ENCODE measurements around the gene CACTIN.

Gene CACTIN

DNA sequence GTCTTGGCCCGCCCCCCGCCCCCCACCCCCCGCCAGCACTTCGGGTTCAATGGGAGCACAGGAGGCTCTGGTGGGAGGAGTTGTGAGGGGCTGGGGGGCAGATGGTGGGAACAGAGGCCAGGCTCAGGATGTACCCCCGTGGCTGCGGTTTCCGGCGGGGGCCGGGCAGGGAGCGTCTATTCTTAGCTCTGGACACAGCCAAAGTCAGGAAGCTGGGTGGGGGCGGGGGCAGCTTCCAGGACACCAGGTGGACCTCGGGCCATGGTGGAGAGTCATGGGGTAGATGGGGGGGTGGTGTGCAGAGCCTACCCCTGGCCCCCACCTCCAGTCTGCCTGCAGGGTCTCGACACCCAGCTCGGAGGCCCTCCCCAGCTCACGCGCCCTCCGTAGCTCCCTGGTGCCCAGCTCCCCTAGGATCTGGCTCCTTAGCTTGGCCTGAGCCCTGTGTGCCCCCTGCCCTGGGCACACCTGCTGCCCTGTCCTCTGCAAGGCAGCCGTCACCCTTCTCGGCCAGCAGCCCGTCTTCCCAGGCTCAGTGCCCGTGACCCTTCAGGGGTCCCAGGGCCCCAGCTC is 17.8 kb downstream of the CACTIN start:
- H3K9me3 ChIP-seq (ENCODE audit: severe bottlenecking) = no peaks in the 10 kb centered on the region
- no peaks in the 10 kb centered on the region for H3K27me3 ChIP-seq (ENCODE audit: insufficient read depth, low read depth, severe bottlenecking)
- no peak for DNase-seq
- TF ChIP-seq, protein P1, sequence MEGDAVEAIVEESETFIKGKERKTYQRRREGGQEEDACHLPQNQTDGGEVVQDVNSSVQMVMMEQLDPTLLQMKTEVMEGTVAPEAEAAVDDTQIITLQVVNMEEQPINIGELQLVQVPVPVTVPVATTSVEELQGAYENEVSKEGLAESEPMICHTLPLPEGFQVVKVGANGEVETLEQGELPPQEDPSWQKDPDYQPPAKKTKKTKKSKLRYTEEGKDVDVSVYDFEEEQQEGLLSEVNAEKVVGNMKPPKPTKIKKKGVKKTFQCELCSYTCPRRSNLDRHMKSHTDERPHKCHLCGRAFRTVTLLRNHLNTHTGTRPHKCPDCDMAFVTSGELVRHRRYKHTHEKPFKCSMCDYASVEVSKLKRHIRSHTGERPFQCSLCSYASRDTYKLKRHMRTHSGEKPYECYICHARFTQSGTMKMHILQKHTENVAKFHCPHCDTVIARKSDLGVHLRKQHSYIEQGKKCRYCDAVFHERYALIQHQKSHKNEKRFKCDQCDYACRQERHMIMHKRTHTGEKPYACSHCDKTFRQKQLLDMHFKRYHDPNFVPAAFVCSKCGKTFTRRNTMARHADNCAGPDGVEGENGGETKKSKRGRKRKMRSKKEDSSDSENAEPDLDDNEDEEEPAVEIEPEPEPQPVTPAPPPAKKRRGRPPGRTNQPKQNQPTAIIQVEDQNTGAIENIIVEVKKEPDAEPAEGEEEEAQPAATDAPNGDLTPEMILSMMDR (IDR thresholded peaks at IDR 0.05; ENCODE audit: low read depth, low read length) = no peak
- no peak overlapping the region for H3K27ac ChIP-seq
- peaks cover 20% of the 10 kb centered on the region for H3K36me3 ChIP-seq
- no peak overlapping the region for H3K4me3 ChIP-seq (ENCODE audit: low read depth, low read length)

DNA sequence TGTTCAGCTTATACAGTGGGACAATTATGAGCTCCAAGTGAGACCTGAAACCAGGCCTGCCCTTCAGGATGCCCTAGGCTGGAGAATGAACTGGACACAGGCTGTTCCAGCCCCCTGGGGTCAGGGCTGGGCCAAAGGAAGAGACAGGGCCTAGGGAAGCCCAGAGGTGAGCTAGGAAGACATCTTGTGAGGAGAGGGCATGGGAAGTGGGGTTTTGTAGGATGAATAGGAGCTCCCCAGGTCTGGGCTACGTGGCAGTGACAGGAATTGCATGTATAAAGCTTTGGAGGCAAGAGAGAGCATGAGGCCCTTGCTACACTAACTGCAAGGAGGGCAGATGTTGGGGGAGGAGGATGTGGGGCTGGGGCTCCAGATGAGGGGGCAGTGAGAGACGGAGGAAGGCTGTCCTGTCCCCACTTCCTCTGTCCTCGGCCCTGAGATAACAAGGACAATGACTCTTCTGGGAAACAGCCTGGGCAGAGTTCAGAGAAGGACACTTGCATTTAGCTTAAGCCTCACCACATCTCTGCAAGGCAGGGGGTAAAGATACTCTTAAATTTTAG is 18.4 kb downstream of the CACTIN start:
- DNase-seq = no peak
- TF ChIP-seq, protein P1 (IDR thresholded peaks at IDR 0.05; ENCODE audit: low read depth, low read length) = no peak
- Histone ChIP-seq H3K9me3 (ENCODE audit: severe bottlenecking) (no peaks in the 10 kb centered on the region), H3K27ac (no peak overlapping the region), H3K36me3 (peaks cover 16% of the 10 kb centered on the region), H3K27me3 (ENCODE audit: insufficient read depth, low read depth, severe bottlenecking) (no peaks in the 10 kb centered on the region), H3K4me3 (ENCODE audit: low read depth, low read length) (no peak overlapping the region)

DNA sequence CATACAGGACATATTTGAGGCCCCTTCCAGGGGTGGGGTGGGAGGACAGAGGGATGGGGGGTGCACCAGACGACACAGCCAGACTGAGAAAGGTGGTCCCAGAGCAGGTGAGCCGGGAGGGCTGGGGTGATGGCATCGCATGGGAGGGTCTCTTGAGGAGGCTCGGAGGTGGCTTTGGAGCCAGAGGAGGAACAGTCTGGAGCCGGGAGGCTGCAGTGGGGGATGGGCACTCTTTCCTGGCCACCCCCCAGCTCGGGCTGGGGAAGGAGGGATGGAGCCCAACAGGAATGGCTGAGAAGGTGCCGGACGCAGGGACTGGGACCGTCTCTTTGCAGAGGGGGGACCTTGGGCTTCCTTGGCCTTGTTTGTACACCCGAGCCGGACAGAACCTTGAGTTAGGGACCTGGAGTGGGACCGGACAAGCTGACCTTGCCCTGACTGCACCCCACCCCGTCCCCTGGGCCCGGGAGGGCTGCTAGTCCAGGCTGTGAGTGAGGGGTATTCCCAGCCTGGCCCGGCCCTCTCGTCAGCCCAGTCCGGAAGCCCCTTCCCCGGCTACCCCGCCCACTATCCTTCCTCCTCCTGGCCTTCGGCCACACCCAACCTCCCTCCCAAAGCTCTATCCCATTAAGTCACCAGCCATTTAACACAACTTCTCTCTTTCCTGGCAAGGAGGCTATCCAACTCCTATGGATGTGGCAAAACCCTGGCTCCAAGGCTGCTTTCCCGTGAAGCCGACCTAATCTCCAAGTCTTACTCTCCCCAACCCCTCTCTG is 19.1 kb downstream of the CACTIN start:
- DNase-seq = no peak
- peaks cover 13% of the 10 kb centered on the region for H3K36me3 ChIP-seq
- TF ChIP-seq, protein P1 (IDR thresholded peaks at IDR 0.05; ENCODE audit: low read depth, low read length) = no peak
- peak overlapping the region; percentile 55 for H3K4me3 ChIP-seq (ENCODE audit: low read depth, low read length)
- no peaks in the 10 kb centered on the region for H3K27me3 ChIP-seq (ENCODE audit: insufficient read depth, low read depth, severe bottlenecking)
- no peaks in the 10 kb centered on the region for H3K9me3 ChIP-seq (ENCODE audit: severe bottlenecking)
- peak overlapping the region; percentile 69 for H3K27ac ChIP-seq

DNA sequence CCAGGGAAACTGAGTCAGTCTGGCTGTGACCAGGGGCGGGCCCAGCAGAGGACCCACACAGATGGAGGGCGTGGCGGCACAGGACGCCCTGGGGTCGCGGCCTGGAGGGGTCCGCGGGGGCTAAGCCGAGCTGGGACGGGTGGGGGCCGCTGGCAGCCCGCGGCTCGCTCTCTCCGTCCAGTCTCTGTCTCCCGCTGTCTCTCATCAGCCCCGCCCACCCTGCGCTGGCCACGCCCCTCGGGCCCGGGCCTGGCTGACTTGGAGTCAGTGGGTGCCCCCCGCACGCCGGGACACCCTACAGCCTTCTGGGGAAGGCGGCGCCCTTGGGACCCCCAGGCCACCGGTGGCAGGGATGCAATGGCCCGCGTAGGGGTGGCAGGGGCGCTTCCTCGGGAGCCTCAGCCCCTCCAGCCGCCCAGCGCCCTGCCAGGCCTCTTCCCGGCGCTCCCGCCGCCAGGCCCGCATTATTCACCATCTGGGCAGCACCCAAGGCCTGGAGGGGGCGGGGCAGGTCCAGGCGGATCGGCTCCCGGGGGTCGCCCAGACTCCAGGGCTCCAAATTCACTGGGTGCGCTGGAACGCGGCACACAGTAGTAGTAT is 19.8 kb downstream of the CACTIN start, which contains the start of gene TBXA2R:
Gene TBXA2R, minus strand, starts transcription at position 186 of the 600 bp plus-strand sequence. CDS start 6,241 bp downstream, outside the sequence.
- peak; percentile 90 for DNase-seq
- H3K27me3 ChIP-seq (ENCODE audit: insufficient read depth, low read depth, severe bottlenecking) = no peaks in the 10 kb centered on the region
- H3K27ac ChIP-seq = peak within 1 kb of the TSS; percentile 69
- peak within 1 kb of the TSS; percentile 55 for H3K4me3 ChIP-seq (ENCODE audit: low read depth, low read length)
- TF ChIP-seq, protein P1 (IDR thresholded peaks at IDR 0.05; ENCODE audit: low read depth, low read length) = no peak
- peaks cover 6% of the 10 kb centered on the region for H3K36me3 ChIP-seq
- H3K9me3 ChIP-seq (ENCODE audit: severe bottlenecking) = no peaks in the 10 kb centered on the region

DNA sequence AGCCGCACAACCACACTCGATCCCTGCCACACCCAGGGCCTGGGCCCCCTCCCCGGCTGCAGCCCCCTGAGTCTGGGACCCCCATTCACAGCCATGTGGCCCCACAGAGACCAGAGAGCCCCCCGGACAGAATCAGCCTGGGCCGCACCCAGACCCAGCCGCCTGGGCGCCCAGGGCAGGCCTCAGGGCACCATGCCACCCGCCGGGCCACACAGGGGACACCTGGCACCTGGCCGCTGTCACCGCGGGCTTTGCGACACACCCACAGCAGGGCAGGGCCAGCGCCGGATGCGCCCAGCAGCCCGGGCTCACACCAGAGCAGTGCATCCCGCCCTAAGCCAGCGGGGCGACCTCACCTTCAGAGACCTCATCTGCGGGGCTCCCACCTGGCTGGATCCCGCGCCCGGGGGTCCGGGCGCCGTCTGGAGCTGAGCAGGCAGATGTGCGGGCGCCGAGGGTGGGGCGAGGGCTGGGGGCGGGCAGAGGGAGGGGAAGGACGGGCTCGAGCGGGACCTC is 20.4 kb downstream of the CACTIN start:
- H3K27ac ChIP-seq = peak overlapping the region; percentile 69
- peak; percentile 58 for DNase-seq
- no peaks in the 10 kb centered on the region for H3K9me3 ChIP-seq (ENCODE audit: severe bottlenecking)
- H3K36me3 ChIP-seq = peaks cover under 1% of the 10 kb centered on the region; the same call in 1 of the 2 replicates
- H3K4me3 ChIP-seq (ENCODE audit: low read depth, low read length) = peak overlapping the region; percentile 55
- H3K27me3 ChIP-seq (ENCODE audit: insufficient read depth, low read depth, severe bottlenecking) = no peaks in the 10 kb centered on the region
- TF ChIP-seq, protein P1 (IDR thresholded peaks at IDR 0.05; ENCODE audit: low read depth, low read length) = no peak
